HG02970 (cell line): ENCODE results near the gene CRB1.
"Not testable (repeated sequence)": the region's sequence is repeated elsewhere in the genome, so short reads cannot be mapped to it uniquely, and the experiment has no call there.

Source experiments
- ATAC-seq: cut with Tn5 transposase; IDR thresholded peaks from one replicate; pipeline ENCODE4 v1.9.1; 2021; ENCODE audit warnings: mild to moderate bottlenecking, moderate library complexity, moderate number of reproducible peaks; ENCODE audit not compliant: unreplicated experiment, low FRiP score

Gene CRB1

DNA sequence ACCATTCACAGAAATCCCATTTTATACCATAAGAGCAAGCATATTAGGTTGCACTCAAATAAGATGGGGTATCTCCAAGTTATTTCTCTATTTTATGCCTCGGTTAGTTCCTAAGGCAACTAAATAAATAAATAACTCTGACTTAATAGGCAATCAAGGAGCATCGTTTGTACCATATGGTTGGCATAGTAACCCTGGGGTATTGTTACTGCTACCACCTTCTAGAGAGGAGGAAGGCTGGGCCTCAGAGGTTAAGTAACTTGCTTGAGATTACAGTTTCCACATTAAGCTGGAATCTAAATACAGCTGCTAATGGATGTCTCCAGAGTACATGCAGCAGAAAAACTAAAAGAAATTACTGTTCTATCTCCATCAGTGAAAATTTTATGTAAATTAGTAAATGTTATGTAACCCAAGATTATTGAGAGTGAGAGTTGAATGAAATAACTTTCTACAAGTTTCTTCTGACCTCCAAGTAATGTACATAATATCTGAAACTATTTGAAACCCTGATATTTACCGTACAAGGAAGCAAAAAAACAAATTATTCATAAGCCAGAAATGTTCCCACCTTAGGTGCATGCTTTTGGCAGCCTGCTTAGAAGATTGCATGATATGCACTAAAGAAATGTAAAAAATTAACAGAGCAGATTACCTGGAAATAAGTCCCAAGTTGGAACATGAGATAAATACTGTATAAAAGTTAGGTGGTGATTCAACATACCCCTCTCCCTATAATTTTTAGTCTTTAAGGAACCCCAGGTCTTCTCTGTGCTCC is 127.0 kb downstream of the CRB1 start:
- ATAC-seq, result no peak

DNA sequence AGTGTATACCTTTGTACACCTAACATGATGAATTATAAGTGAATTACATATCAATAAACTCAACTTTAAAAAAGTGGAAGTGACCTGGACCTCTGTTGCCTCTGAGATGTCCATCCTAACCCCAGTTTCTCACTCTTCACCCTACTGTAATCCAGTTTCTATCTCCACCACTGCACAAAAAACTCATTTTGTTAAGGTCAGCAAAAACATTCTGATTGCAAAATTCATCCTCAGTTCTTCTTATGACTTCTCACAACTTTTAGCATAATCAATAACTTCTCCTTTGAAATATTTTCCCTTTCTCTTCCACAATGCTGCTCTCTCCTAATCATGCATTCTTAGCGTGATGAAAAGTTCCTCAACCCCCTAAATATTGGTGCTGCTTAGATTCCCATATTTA is 129.8 kb downstream of the CRB1 start:
- no peak for ATAC-seq

DNA sequence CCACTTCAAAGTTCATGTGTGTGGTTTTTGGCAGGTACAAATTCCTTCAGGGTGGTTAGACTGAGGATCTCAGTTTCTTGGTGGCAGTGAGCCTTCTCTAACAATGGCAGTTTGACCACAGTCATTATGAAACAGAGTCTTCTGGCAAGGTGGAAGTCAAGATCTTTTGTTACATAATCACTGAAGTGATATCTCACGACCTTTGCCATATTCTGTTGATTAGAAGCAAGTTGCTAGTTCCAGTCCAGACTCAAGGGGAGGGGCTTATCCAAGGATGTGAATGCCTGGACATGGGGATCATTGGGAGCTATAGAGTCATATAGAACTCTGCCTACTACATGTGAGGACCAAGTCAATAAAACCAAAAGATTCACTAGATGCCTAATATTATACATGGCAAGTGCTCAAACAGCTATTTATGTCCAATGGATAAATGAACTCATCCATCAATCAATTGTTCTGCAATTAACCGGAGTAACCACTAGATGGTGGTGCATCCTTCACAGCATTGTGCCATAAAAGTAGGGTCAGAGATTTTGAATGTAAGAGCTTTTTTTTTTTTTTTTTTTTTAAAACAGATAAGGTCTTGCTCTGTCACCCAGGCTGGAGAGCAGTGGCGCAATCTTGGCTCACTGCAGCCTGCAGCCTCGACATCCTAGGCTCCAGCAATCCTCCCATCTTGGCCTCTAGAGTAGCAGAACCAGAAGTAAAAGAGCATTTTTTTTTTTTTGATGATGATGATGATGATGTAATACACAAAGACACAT is 131.9 kb downstream of the CRB1 start:
- peak; percentile 65 for ATAC-seq

DNA sequence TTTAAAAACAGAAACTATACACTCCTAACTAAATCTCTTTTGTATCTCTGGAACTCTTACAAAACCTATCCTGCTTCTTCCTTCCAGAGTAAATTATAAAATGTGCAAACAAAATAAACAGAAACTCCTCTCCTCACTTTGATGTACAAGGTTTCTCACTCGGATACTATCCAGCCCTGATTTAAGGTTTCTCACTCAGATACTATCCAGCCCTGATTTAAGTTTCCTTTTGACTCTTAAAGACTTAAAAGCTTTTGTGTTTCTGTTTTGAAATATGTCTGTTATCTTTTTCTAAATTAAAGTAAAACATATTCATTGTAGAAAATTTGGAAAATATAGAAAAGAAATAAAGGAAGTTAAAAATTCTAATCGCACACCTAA is 132.5 kb downstream of the CRB1 start:
- ATAC-seq, result peak; percentile 9

DNA sequence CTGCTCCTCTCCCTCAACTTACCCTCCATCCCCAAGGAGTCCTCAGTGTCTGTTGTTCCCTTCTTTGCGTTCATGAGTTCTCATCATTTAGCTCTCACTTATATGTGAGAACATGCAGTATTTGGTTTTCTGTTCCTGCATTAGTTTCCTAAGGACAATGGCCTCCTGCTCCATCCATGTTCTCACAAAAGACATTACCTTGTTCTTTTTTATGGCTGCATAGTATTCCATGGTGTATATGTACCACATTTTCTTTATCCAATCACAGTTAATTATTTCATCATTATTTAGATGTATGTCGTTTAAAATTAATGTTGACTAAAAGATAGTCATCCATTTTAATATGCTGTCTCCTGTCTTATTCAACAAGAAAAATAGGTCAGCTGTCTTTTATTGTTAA is 134.1 kb downstream of the CRB1 start:
- no peak for ATAC-seq

DNA sequence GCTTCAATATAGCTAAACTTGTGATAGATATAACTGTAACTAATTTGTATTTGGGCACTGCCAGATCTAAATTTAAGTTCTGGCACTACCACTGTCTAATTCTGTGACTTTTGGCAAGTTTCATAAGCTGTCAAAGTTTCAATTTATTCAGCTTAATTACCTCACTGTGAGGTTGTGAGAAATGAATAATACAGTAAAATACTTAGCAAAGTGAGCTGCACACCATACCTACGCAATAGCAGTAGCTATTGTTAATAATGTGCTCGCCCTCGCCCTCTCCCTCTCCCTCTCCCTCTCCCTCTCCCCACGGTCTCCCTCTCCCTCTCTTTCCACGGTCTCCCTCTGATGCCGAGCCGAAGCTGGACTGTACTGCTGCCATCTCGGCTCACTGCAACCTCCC is 136.7 kb downstream of the CRB1 start:
- ATAC-seq, result not testable (repeated sequence)

DNA sequence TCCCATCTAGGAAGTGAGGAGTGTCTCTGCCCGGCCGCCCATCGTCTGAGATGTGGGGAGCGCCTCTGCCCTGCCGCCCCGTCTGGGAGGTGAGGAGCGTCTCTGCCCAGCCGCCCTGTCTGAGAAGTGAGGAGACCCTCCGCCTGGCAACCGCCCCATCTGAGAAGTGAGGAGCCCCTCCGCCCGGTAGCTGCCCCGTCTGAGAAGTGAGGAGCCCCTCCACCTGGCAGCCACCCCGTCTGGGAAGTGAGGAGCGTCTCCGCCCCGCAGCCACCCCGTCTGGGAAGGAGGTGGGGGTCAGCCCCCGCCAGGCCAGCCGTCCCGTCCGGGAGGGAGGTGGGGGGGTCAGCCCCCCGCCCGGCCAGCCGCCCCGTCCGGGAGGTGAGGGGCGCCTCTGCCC is 137.6 kb downstream of the CRB1 start:
- not testable (repeated sequence) for ATAC-seq

DNA sequence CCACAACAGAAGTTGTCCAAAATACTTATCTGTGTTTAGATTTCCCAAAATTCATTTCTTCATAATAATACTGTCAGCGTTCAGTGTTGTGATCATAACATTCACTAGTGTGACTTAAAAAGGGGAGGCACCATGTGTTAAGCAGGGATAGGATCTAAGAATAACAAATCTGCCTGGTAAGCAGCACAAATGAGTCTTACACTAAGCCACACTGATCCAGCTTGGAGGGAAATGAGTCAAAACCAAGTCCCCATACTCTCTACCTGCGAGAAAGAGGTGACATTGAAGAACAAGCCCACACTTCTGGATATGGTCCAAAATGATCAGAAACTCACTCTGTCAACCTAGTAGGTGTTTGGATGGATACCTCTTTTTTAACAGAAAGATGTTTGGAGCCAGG is 145.5 kb downstream of the CRB1 start:
- no peak for ATAC-seq

DNA sequence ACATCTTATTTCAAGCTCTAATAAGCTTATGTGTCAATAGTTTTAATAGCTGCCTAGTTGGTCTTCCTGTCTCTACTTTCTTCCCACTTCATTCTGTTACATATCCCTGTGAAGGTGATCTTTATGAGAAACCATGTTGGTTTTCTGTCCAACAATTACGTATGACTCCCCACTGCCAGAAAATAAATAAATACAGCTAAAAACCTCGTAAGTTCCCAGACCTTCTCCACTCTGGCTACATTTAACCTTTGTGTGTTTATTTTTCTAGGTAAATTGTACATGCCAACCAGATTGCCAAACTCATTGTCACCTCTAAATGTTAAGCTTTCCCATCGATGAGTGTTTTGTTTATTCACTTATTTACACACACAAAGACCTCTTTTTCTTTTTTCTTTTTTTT is 147.2 kb downstream of the CRB1 start:
- no peak for ATAC-seq

DNA sequence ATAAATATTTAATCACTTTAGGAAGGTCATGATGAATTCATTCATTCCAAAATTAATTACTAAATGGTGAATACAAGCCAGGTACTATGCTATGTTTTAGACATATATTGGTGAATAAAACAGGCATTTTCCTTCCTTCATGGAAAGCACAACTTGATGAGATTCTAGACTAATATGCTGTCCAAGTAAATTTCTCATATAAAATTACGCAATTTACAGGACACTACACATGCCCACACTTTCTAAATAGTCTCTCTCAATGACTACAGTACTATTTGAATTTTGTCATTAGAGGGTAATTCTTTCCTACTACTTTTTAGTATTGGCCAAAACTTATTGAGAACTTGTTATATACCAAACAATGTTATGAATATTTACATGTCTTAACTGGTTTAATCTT is 150.6 kb downstream of the CRB1 start:
- no peak for ATAC-seq

DNA sequence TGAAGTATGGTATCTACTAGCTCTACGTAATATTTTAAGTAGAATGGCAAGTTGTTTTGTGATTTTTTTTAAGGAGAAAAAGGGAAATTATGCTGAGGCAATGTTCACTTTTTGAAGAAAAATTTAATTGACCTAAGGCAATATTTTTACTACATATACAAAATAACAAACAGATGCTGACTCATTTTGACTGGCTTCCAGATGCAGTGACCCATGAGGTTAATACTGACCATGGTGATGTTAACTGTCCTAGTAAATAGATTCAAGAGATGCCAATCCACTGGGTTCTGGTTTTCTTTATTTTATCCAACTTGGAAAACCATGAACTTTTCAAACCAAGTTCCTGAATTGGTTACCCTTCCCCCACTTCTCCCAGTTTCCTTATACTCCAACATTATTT is 154.9 kb downstream of the CRB1 start:
- ATAC-seq, result no peak

DNA sequence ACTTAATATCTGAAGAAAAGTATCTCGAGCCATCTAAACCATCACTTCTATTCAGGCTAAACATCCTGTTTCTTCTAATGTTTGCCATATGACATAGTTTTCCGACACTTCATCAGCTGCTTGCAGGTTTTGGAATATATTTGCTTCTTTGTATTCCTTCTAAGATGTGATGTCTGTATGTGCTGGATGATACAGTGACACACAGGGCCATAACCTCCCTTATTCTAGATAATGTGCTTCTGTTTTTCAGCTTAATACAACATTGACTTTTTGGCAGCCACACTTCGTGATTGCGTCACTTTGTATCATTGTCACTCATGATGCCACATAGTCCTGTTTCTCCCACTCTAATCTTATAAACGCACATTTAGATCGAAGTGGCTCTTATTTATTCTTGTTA is 156.3 kb downstream of the CRB1 start:
- no peak for ATAC-seq

DNA sequence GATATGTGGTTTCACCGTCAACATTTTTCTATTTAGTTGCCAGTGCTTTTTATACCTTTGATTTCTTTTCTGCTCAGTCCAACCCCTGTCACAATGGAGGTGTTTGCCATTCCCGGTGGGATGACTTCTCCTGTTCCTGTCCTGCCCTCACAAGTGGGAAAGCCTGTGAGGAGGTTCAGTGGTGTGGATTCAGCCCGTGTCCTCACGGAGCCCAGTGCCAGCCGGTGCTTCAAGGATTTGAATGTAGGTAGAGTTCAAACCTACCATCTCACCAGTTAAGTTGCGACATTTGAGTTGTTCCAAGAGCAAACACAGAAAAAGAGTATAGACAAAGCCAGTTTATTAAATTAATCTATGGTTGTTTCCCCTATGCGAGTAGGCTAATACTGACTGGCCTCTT is 161.3 kb downstream of the CRB1 start:
- no peak for ATAC-seq

DNA sequence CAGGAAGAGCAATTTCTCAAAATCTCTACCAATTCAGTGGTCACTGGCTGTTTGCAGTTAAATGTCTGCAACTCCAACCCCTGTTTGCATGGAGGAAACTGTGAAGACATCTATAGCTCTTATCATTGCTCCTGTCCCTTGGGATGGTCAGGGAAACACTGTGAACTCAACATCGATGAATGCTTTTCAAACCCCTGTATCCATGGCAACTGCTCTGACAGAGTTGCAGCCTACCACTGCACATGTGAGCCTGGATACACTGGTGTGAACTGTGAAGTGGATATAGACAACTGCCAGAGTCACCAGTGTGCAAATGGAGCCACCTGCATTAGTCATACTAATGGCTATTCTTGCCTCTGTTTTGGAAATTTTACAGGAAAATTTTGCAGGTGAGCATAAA is 167.2 kb downstream of the CRB1 start:
- ATAC-seq, result no peak

DNA sequence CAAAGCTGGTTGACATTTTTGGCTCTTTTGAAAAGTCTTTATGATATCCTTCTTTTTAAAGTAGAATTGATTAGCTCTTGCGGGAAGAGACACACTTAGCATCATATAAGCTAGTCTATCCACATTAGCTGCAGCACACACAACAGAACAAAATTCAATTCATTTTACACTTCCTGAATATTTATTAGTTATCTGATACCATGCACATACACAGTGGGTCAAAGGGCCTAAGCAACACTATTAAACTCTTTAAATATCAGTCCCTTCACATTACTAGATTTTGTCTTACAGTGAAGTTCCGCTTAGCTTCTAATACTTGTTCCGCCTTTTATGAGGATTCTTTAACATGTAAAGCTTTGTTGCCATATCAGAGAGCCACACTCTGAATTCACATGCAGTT is 169.5 kb downstream of the CRB1 start:
- ATAC-seq, result no peak

DNA sequence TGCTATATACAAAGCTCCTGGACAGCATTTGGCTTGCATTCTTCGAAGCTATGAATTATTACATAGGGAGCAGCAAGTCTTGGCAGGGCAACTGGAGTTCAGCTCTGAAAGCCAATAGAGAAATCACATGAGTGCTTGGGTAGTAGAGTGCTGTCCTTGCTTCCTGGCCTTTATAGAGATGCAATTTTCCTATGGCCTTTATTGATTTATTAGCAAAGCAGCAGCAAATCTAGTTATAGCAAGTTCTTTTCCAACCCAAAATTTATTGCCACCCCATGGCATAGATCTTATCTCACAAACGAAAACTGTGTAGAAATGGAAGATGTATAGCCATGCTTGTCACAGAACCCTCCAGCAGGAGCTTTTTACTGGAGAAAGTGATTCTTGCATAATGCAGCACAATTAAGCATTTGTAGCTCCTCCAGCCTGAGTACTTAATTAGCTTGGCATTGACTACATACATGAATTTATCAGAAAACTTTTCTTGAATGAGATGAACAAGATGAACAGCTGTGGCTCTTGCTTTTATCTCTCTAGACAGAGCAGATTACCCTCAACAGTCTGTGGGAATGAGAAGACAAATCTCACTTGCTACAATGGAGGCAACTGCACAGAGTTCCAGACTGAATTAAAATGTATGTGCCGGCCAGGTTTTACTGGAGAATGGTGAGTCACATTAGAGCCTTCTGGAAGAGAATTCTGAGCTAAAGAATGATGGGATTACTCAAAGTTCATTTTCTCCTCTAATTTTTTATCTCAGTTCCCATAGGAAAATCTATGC is 170.1 kb downstream of the CRB1 start:
- no peak for ATAC-seq

DNA sequence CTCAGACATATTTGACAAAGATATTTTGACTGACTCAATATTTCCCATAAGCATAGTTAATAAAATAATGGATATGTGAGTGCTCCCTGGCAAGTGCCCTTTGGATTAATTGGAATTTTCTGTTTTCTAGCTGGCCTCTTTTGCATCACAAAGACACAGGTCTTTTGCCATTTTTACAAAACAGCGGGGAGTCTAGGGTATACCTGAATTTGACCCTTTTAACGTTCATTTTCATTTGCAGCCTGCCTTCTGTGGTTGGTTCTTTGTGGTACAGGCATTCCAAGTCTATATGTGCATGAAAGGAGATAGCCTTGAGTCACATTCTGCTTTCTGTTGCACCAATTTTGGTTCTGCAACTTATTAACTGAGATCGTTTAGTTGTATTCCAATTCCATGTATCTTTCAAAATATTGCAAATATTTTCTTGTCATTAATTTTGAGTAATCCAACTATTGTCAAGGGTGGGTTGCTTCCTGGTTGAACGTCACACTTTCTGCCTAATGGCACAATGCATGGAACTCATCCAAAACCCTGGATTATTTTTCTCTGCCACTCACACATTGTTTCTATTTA is 171.7 kb downstream of the CRB1 start:
- ATAC-seq, result no peak

DNA sequence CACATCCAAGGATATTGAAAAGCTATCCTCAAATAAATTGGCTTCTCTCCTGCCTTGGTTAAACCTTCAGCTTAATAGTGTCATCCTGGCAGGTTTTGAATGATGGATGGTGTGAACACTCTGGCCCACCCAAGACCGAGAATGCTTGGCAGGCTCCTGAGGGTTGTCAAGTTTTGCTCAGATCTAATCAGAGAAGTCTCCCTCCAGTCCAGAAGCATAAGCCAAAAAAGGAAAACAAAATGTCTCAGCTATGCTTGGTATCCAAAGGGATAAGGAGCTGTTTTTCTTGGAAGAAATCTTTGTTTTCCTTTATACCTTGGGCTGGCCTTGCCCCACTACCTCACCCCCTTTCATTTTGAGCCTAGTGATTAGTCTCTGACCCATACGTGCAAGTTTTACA is 172.7 kb downstream of the CRB1 start:
- no peak for ATAC-seq

DNA sequence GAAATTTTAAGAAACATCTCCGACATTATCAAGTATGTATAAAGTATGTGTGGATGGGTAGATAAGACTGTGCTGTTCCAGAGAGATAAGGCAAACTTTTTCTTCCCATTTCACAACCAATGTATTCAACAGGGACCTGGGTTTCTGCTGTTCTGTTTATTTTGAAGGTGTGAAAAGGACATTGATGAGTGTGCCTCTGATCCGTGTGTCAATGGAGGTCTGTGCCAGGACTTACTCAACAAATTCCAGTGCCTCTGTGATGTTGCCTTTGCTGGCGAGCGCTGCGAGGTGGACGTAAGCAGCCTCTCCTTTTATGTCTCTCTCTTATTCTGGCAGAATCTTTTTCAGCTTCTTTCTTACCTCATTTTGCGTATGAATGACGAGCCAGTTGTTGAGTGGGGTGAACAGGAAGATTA is 174.0 kb downstream of the CRB1 start:
- ATAC-seq, result no peak

DNA sequence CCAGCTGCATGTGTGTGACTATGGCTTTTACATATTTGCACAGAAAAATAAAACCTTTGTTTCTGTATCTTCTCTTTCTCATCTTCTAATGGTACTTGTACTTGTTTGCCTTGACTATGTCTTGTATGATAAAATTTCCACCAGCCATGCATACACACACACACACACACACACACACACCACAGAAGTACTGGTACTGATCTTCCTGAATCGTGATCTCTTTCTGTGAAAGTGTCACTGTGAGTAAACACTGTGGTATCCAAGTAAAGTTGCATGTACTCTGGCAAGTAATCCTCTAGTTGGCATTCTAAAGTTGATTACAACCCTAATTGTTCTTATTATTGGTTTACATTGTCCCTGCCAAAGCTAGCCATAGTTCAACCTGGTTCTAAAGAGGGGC is 176.7 kb downstream of the CRB1 start:
- no peak for ATAC-seq
